Measurements from ENCODE around the gene UBE2L5. TPM values are rescaled to one million over a fixed set of nuclear protein-coding genes. Genes with fewer than 3 reads are reported as not detected.

The UBE2L5 gene
- total RNA-seq, 4 donors from 2014 or later = not detected

GRCh38 chr13:30418717-30419459, 3.4 kb upstream of the UBE2L5 start:
- Histone ChIP-seq H3K9me3 (no peaks in the 10 kb centered on the region), H3K4me3 (replicated peaks in 1 of 3) (no peak overlapping the region), H3K36me3 (no peaks in the 10 kb centered on the region), H3K27me3 (no peaks in the 10 kb centered on the region), H3K27ac (no peak overlapping the region), H3K4me1 (peaks cover 0 to 5% of the 10 kb centered on the region in 2 donors)
- WGBS, 2 donors = 92% methylated on average over 9 of the region's 9 CpGs
- intact Hi-C loops (cut with DNase I) = no loop called here
- TF ChIP-seq POLR2A (IDR thresholded peaks at IDR 0.05) (no peak), CTCF (IDR thresholded peaks at IDR 0.05) (no peak)
- DNase-seq = no peak

DNA sequence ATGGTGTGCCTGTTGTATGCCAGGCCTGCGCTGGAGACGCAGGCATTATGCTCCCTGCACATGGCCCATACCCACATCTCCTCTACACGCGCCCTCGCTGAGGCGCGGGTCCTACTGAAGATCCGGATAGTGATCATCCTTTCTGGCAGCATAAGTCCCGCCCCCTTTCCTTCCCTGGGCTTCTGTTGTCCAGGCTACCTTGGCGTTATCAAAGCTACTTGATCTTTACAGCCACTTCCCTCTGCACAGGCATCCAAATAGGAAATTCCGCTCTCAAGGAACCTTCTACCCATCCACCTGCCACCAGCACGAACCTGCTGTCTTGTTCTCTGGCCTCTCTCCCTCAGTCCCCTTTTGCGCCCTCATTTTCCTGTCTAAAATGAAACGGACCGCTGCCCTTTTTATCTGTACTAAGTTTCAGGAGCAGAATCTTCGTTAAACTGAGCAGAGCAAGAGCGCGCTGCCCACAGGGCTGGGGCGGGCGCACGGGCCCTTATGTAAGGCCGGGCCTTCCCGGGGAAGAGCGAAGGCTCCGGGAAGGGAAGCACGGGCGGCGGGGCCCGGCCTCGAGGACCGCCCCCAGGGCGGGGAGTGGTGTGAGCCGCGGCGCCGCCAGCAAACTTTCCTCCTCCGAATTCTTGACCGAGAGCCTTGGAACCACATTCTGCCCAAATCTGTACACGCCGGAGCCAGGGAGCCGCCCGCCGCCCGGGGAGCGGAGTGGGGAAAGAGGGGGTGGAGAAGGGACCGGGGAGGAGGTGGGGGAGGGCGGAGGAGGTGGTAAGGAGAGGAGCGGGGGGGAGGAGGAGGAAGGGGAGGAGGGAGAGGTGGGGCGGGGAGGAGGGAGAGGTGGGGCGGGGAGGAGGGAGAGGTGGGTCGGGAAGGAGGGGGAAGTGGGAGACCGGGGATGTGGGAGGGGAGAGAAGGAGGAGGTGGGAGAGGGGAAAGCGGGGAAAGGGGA, 920 bp upstream of the UBE2L5 start:
- peak; percentile 84 for DNase-seq
- no peaks in the 10 kb centered on the region for H3K36me3 ChIP-seq
- no peaks in the 10 kb centered on the region for H3K27me3 ChIP-seq
- no peak for TF ChIP-seq CTCF (IDR thresholded peaks at IDR 0.05)
- TF ChIP-seq POLR2A (IDR thresholded peaks at IDR 0.05) = peak in 1 of 2 donors; percentile 78
- H3K4me3 ChIP-seq (replicated peaks in 1 of 3) = peak overlapping the region in 2 of 3 donors; percentile 59 to 73
- no peaks in the 10 kb centered on the region for H3K9me3 ChIP-seq
- WGBS, 2 donors = 2 to 13% methylated on average over 28 of the region's 53 CpGs
- intact Hi-C loops (cut with DNase I) = no loop called here
- H3K27ac ChIP-seq = peak overlapping the region; percentile 92 to 99 (median 95)
- peaks cover 0 to 5% of the 10 kb centered on the region in 2 donors for H3K4me1 ChIP-seq

- no peak for DNase-seq
- Histone ChIP-seq H3K4me3 (replicated peaks in 1 of 3) (no peak overlapping the region), H3K4me1 (peaks cover 0 to 5% of the 10 kb centered on the region in 2 donors), H3K27me3 (no peaks in the 10 kb centered on the region), H3K27ac (no peak overlapping the region), H3K36me3 (no peaks in the 10 kb centered on the region), H3K9me3 (no peaks in the 10 kb centered on the region)
- no peak for TF ChIP-seq CTCF (IDR thresholded peaks at IDR 0.05)
- TF ChIP-seq POLR2A (IDR thresholded peaks at IDR 0.05) = no peak
- 92 to 96% methylated on average over 3 of the region's 3 CpGs for WGBS, 2 donors
- intact Hi-C loops (cut with DNase I) = no loop called here
Observed at GRCh38 chr13:30423891-30424290, 1.6 kb downstream of the UBE2L5 start.

GRCh38 chr13:30429235-30429634, 6.9 kb downstream of the UBE2L5 start:
- DNase-seq = no peak
- TF ChIP-seq CTCF (IDR thresholded peaks at IDR 0.05) (no peak), POLR2A (IDR thresholded peaks at IDR 0.05) (no peak)
- 96 to 98% methylated on average over 3 of the region's 3 CpGs for WGBS, 2 donors
- H3K27ac ChIP-seq = no peak overlapping the region
- no peaks in the 10 kb centered on the region for H3K4me1 ChIP-seq
- no peaks in the 10 kb centered on the region for H3K27me3 ChIP-seq
- H3K36me3 ChIP-seq = no peaks in the 10 kb centered on the region
- H3K4me3 ChIP-seq (replicated peaks in 1 of 3) = no peak overlapping the region
- H3K9me3 ChIP-seq = no peaks in the 10 kb centered on the region
- intact Hi-C loops (cut with DNase I) = no loop called here

Data from thyroid gland (tissue), 4 donors.